H1 (cell line): ENCODE results near the gene PAX4. TPM values are rescaled to one million over a fixed set of nuclear protein-coding genes. Genes with fewer than 3 reads are reported as not detected.

Experiments
- CTCF ChIA-PET: fragments of 300-600 bp; sonication (Branson Sonifier 250); formaldehyde crosslinking; loops from one replicate; lab custom pipeline; 2021; ENCODE audit not compliant: partially characterized antibody; lab: Charles Lee
- POLR2A ChIA-PET: fragments of 300-600 bp; sonication (Branson Sonifier 250); formaldehyde crosslinking; loops from one replicate; lab custom pipeline; 2021; ENCODE audit warnings: inconsistent platforms; ENCODE audit not compliant: partially characterized antibody; lab: Charles Lee
- DNase-seq, 2 experiments: peaks; one replicate each; pipeline versions ENCODE4 v3.0.0 to v3.0.0-alpha.2; 2010 to 2022; ENCODE audit warnings: low spot score in 2 of 2, low read depth in 1 of 2, mixed read lengths in 1 of 2
- FAIRE-seq: peaks from 2 replicates; lab custom pipeline; 2011; peaks lifted over from hg19 to GRCh38; lab: Jason Lieb, UNC
- H2AFZ ChIP-seq: 2 replicates; pipeline ENCODE4 v1.8.1; 2012; ENCODE audit warnings: low read length, inconsistent platforms
- H2AK5ac ChIP-seq: 2 replicates; pipeline ENCODE4 v1.6.1; 2013; ENCODE audit warnings: low read depth, low read length
- H2BK120ac ChIP-seq: replicated peaks from 2 replicates; pipeline ENCODE3; 2013; ENCODE audit warnings: low read depth, low read length, inconsistent platforms
- H2BK12ac ChIP-seq: 2 replicates; pipeline ENCODE4 v1.6.1; 2013; ENCODE audit warnings: low read depth, low read length
- H2BK15ac ChIP-seq: 2 replicates; pipeline ENCODE4 v1.6.1; 2013; ENCODE audit warnings: low read length
- H2BK20ac ChIP-seq: 2 replicates; pipeline ENCODE4 v1.6.1; 2013; ENCODE audit warnings: low read length
- H2BK5ac ChIP-seq: 2 replicates; pipeline ENCODE4 v1.6.1; 2013; ENCODE audit warnings: low read depth, low read length
- H3K14ac ChIP-seq: 2 replicates; pipeline ENCODE4 v1.6.1; 2013; ENCODE audit warnings: inconsistent platforms; ENCODE audit not compliant: insufficient read length
- H3K18ac ChIP-seq: 2 replicates; pipeline ENCODE4 v1.6.1; 2013; ENCODE audit warnings: low read length; ENCODE audit errors: extremely low read depth
- H3K23ac ChIP-seq: 2 replicates; pipeline ENCODE4 v1.6.1; 2013; ENCODE audit warnings: inconsistent platforms; ENCODE audit not compliant: insufficient read length
- H3K23me2 ChIP-seq: 2 replicates; pipeline ENCODE4 v1.6.1; 2013; ENCODE audit warnings: low read depth, low read length
- H3K27ac ChIP-seq: 2 replicates; pipeline ENCODE4 v1.6.1; 2011; ENCODE audit warnings: low read depth, low read length, inconsistent platforms
- H3K27me3 ChIP-seq, 4 experiments: replicated peaks in 1 of 4; 1 replicate in 1 of 4; 2 replicates in 3 of 4; pipeline versions ENCODE4 v1.6.1 to v1.8.1; 2011 to 2013; ENCODE audit warnings: low read length in 3 of 4, mild to moderate bottlenecking in 3 of 4, inconsistent platforms in 2 of 4, mixed read lengths in 2 of 4, moderate library complexity in 1 of 4; ENCODE audit not compliant: control insufficient read depth in 3 of 4, insufficient read depth in 3 of 4; ENCODE audit errors: extremely low read depth in 1 of 4
- H3K36me3 ChIP-seq, 4 experiments: 2 replicates each; pipeline versions ENCODE4 v1.6.1 to v1.8.1; 2011 to 2013; ENCODE audit warnings: mild to moderate bottlenecking in 4 of 4, low read length in 3 of 4, moderate library complexity in 2 of 4, control low read depth in 1 of 4, inconsistent platforms in 1 of 4; ENCODE audit not compliant: insufficient read depth in 4 of 4, control insufficient read depth in 2 of 4
- H3K4ac ChIP-seq: replicated peaks from 2 replicates; pipeline ENCODE3; 2013; ENCODE audit warnings: low read length, low read depth, mixed read lengths, inconsistent platforms; ENCODE audit not compliant: insufficient read length
- H3K4me1 ChIP-seq, 4 experiments: replicated peaks in 1 of 4; 1 replicate in 1 of 4; 2 replicates in 3 of 4; pipeline versions ENCODE4 v1.6.1 to v1.8.1; 2011 to 2013; ENCODE audit warnings: low read length in 3 of 4, inconsistent platforms in 2 of 4, mixed read lengths in 1 of 4; ENCODE audit not compliant: insufficient read depth in 4 of 4, control insufficient read depth in 3 of 4
- H3K4me2 ChIP-seq, 2 experiments: 2 replicates each; pipeline versions ENCODE4 v1.6.1 to v1.8.1; 2011 to 2013; ENCODE audit warnings: low read depth in 2 of 2, low read length in 2 of 2, control low read depth in 1 of 2, inconsistent platforms in 1 of 2, mild to moderate bottlenecking in 1 of 2; ENCODE audit not compliant: insufficient read depth in 1 of 2
- H3K4me3 ChIP-seq, 4 experiments: fragments of 200-600, 300-600 bp in 1 of 4; sonication (generic), shearing (Covaris generic), sonication (Bioruptor Twin) in 1 of 4; 2 replicates each; pipeline versions ENCODE4 v1.5.1 to v1.8.1; 2011 to 2016; ENCODE audit warnings: low read length in 4 of 4, low read depth in 3 of 4, control low read depth in 2 of 4, inconsistent platforms in 2 of 4, mild to moderate bottlenecking in 2 of 4, mixed read lengths in 1 of 4, moderate library complexity in 1 of 4; ENCODE audit not compliant: insufficient read depth in 2 of 4; ENCODE audit errors: extremely low read depth in 1 of 4
- H3K56ac ChIP-seq: replicated peaks from 2 replicates; pipeline ENCODE3; 2013; ENCODE audit warnings: low read depth, mild to moderate bottlenecking, mixed read lengths, low read length, inconsistent platforms; ENCODE audit not compliant: insufficient read length
- H3K79me1 ChIP-seq: 2 replicates; pipeline ENCODE4 v1.6.1; 2013; ENCODE audit warnings: low read depth, low read length, control low read depth
- H3K79me2 ChIP-seq, 2 experiments: 2 replicates each; pipeline versions ENCODE4 v1.6.1 to v1.8.1; 2012 to 2013; ENCODE audit warnings: low read length in 2 of 2, mild to moderate bottlenecking in 2 of 2, inconsistent platforms in 1 of 2; ENCODE audit not compliant: insufficient read depth in 2 of 2, control insufficient read depth in 1 of 2
- H3K9ac ChIP-seq, 4 experiments: replicated peaks in 1 of 4; 1 replicate in 1 of 4; 2 replicates in 3 of 4; pipeline versions ENCODE4 v1.6.1 to v1.8.1; 2011 to 2013; ENCODE audit warnings: low read depth in 3 of 4, low read length in 3 of 4, control low read depth in 2 of 4, mild to moderate bottlenecking in 2 of 4, moderate library complexity in 2 of 4, inconsistent platforms in 1 of 4; ENCODE audit errors: extremely low read depth in 1 of 4
- H3K9me3 ChIP-seq, 2 experiments: 2 replicates each; pipeline versions ENCODE4 v1.6.1 to v1.8.1; 2012 to 2013; ENCODE audit warnings: mild to moderate bottlenecking in 2 of 2, moderate library complexity in 2 of 2, control low read depth in 1 of 2, inconsistent platforms in 1 of 2, low read depth in 1 of 2, low read length in 1 of 2, mixed read lengths in 1 of 2; ENCODE audit not compliant: insufficient read depth in 2 of 2
- H4K20me1 ChIP-seq, 2 experiments: replicated peaks in 1 of 2; 2 replicates each; pipeline versions ENCODE3 to v1.8.1; 2011 to 2013; ENCODE audit warnings: inconsistent platforms in 2 of 2, low read length in 2 of 2, mild to moderate bottlenecking in 1 of 2; ENCODE audit not compliant: insufficient read depth in 2 of 2, control insufficient read depth in 1 of 2
- H4K5ac ChIP-seq: 2 replicates; pipeline ENCODE4 v1.6.1; 2013; ENCODE audit warnings: low read length, low read depth, mixed read lengths, inconsistent platforms; ENCODE audit not compliant: insufficient read length
- H4K8ac ChIP-seq: 2 replicates; pipeline ENCODE4 v1.8.0; 2013; ENCODE audit warnings: mild to moderate bottlenecking, moderate library complexity, low read length, inconsistent platforms; ENCODE audit not compliant: insufficient read depth; ENCODE audit errors: extremely low read depth
- H4K91ac ChIP-seq: replicated peaks from 2 replicates; pipeline ENCODE3; 2013; ENCODE audit warnings: low read length, mixed read lengths, inconsistent platforms; ENCODE audit not compliant: insufficient read length
- ASH2L ChIP-seq: fragments of 200-600, 300-600 bp; sonication (generic); IDR thresholded peaks from one replicate; pipeline ENCODE4 v1.7.1; 2017; ENCODE audit warnings: low read length
- HDAC6 ChIP-seq: IDR thresholded peaks from one replicate; pipeline ENCODE4 v1.7.1; 2012; ENCODE audit warnings: low read depth, mild to moderate bottlenecking, inconsistent platforms, low read length, moderate library complexity
- WGBS, 2 experiments: shearing (Covaris generic) in 1 of 2; methylation state at CpG; one replicate each; pipeline versions ENCODE4 v1.1.6 to v1.1.7; 2013 to 2015; ENCODE audit warnings: low lambda C conversion rate in 2 of 2, mixed read lengths in 2 of 2, inconsistent platforms in 1 of 2, low coverage in 1 of 2, missing lambda C conversion rate in 1 of 2; ENCODE audit not compliant: insufficient replicate concordance in 2 of 2, insufficient coverage in 1 of 2, insufficient read length in 1 of 2; ENCODE audit errors: extremely low coverage in 1 of 2, missing lambda C conversion rate in 1 of 2; 5-methylcytosine and 5-hydroxymethylcytosine counted together
- polyA plus RNA-seq, 7 experiments: library from polyadenylated mRNA; depleted of rRNA in 3 of 7; stranded (reverse) in 5 of 7; unstranded in 2 of 7; fragments of >200 nt in 5 of 7; fragments of 200-250 nt in 2 of 7; gene quantifications; 1 replicate in 5 of 7; 2 replicates in 1 of 7; 4 replicates in 1 of 7; pipeline versions ENCODE4 v1.2.1 to v1.2.3, GENCODE V29; 2011 to 2013; ENCODE audit warnings: missing spikeins in 2 of 7, mixed read lengths in 2 of 7
- total RNA-seq: library from RNA; stranded (reverse); fragmentation: NEBNext Ultra II Directional; extraction: Animal tissue kit (Norgen Biotek cat#: 25700); gene quantifications from 2 replicates; pipeline ENCODE4 v1.2.1, GENCODE V29; 2021

Gene PAX4
- total and polyA plus RNA-seq, 2 of the 8 experiments (the other 6 are each of a cell fraction or from before 2014, with no cell fraction given): 0.20 TPM; not detected in 1

DNA sequence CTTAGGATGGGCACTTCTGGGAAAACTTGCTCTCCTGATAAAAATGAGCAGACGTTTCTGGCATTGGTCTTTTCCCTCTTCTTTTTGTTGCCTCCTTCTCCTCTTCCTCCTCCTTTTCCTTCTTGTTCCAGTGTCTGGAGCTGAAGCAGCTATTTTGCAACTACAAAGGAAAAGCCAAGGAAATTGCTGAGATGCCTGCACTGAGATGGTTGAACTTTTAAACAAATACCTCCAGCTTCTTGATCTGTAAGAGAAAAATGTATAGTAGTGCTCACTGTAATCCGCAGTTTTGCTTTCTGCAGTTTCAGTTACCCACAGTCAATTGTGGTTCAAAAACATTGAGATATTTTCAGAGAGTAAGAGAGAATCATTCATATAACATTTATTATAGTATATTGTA lies 26.5 kb upstream of the PAX4 start:
- H3K23me2 ChIP-seq: no peaks in the 10 kb centered on the region
- H4K8ac ChIP-seq: no peak overlapping the region
- no peak for FAIRE-seq
- no peak overlapping the region for H2AK5ac ChIP-seq
- no peak overlapping the region for H2BK120ac ChIP-seq
- H3K4me1 ChIP-seq: no peaks in the 10 kb centered on the region
- H3K4me3 ChIP-seq: no peak overlapping the region
- H3K27me3 ChIP-seq: no peaks in the 10 kb centered on the region
- H2BK15ac ChIP-seq: no peak overlapping the region
- H3K9me3 ChIP-seq: no peaks in the 10 kb centered on the region
- no peak overlapping the region for H3K4me2 ChIP-seq
- no peak overlapping the region for H2AFZ ChIP-seq
- H2BK20ac ChIP-seq: no peak overlapping the region
- 87% methylated on average over 2 of the region's 2 CpGs; no CpG with 5 or more reads in 1 of the 2 experiments for WGBS, 2 experiments
- no peak overlapping the region for H3K18ac ChIP-seq
- H3K36me3 ChIP-seq: no peaks in the 10 kb centered on the region
- H2BK5ac ChIP-seq: no peak overlapping the region
- no peak for DNase-seq
- H3K14ac ChIP-seq: no peak overlapping the region
- no peak overlapping the region for H3K27ac ChIP-seq
- POLR2A ChIA-PET: no interaction called here
- no peaks in the 10 kb centered on the region for H3K79me1 ChIP-seq
- no peak overlapping the region for H4K5ac ChIP-seq
- H3K56ac ChIP-seq: no peak overlapping the region
- H4K20me1 ChIP-seq: no peaks in the 10 kb centered on the region
- no peak overlapping the region for H3K9ac ChIP-seq
- no peak overlapping the region for H3K4ac ChIP-seq
- H4K91ac ChIP-seq: no peak overlapping the region
- CTCF ChIA-PET: interaction anchor here (0.7 to 2.3 kb wide), 4 partner anchors 16 to 56 kb away, joined by 3 to 15 read pairs (median 4); partner anchors contain the start of gene PAX4
- H3K23ac ChIP-seq: no peak overlapping the region
- no peak overlapping the region for H2BK12ac ChIP-seq
- no peaks in the 10 kb centered on the region for H3K79me2 ChIP-seq
- no peak for TF ChIP-seq HDAC6
- no peak for TF ChIP-seq ASH2L
